Glutamatergic neuron (in vitro differentiated cells): ENCODE measurements around the gene FAM222A. TPM values are rescaled to one million over a fixed set of nuclear protein-coding genes. Genes with fewer than 3 reads are reported as not detected.

Experiments used
- DNase-seq: peaks from one replicate; pipeline ENCODE4 v3.0.0; 2022
- H3K27ac Mint-ChIP-seq: one replicate; pipeline ENCODE4 v1.8.0; 2020; ENCODE audit warnings: mild to moderate bottlenecking, mixed read lengths, inconsistent platforms; ENCODE audit not compliant: unreplicated experiment
- H3K27me3 Mint-ChIP-seq: one replicate; pipeline ENCODE4 v1.8.0; 2020; ENCODE audit warnings: mild to moderate bottlenecking, moderate library complexity, mixed read lengths, inconsistent platforms; ENCODE audit not compliant: unreplicated experiment
- H3K36me3 Mint-ChIP-seq: one replicate; pipeline ENCODE4 v1.8.0; 2020; ENCODE audit warnings: mild to moderate bottlenecking, mixed read lengths, inconsistent platforms; ENCODE audit not compliant: unreplicated experiment
- H3K4me1 Mint-ChIP-seq: one replicate; pipeline ENCODE4 v1.8.0; 2020; ENCODE audit warnings: mild to moderate bottlenecking, low read depth, mixed read lengths, inconsistent platforms; ENCODE audit not compliant: unreplicated experiment
- H3K4me3 Mint-ChIP-seq: one replicate; pipeline ENCODE4 v1.8.0; 2020; ENCODE audit warnings: mild to moderate bottlenecking, mixed read lengths, inconsistent platforms; ENCODE audit not compliant: unreplicated experiment
- H3K9me3 Mint-ChIP-seq: one replicate; pipeline ENCODE4 v1.8.0; 2020; ENCODE audit warnings: mild to moderate bottlenecking, moderate library complexity, mixed read lengths, inconsistent platforms; ENCODE audit not compliant: unreplicated experiment
- long read RNA-seq: library from polyadenylated mRNA; unstranded; transcript quantifications from one replicate; pipeline ENCODE4 v2.0.0, GENCODE V29; 2020; ENCODE audit not compliant: unreplicated experiment
- total RNA-seq: library from RNA; stranded (reverse); fragmentation: NEBNext Ultra II Directional; extraction: Animal tissue kit (Norgen Biotek cat#: 25700); gene quantifications from one replicate; pipeline ENCODE4 v1.2.1, GENCODE V29; 2021; ENCODE audit not compliant: unreplicated experiment
- TF ChIP-seq, protein P1 (sequence below): fragments of 200-600 bp; sonication (generic); IDR thresholded peaks from one replicate; pipeline ENCODE4 v1.5.0; 2021; ENCODE audit not compliant: partially characterized antibody, unreplicated experiment

The FAM222A gene
- total RNA-seq: 18.1 TPM
- long read RNA-seq, partial matches to known transcripts: 0 of 2 reads
- long read RNA-seq, other reads (novel, unspliced or antisense): 1 of 2 reads

GRCh38 chr12:109713187-109714070 is at the start of gene FAM222A:
TSS of gene FAM222A (plus strand) at chr12:109713825. CDS start at chr12:109744147, 30,322 bp downstream.
- Mint-ChIP-seq H3K27ac (peak within 1 kb of the TSS; percentile 5), H3K4me3 (peak within 1 kb of the TSS; percentile 81), H3K36me3 (no peaks in the 10 kb centered on the region), H3K4me1 (peaks cover 15% of the 10 kb centered on the region), H3K9me3 (peaks cover 5% of the 10 kb centered on the region), H3K27me3 (peaks cover 9% of the 10 kb centered on the region)
- DNase-seq: peak; percentile 99
- TF ChIP-seq, protein P1, sequence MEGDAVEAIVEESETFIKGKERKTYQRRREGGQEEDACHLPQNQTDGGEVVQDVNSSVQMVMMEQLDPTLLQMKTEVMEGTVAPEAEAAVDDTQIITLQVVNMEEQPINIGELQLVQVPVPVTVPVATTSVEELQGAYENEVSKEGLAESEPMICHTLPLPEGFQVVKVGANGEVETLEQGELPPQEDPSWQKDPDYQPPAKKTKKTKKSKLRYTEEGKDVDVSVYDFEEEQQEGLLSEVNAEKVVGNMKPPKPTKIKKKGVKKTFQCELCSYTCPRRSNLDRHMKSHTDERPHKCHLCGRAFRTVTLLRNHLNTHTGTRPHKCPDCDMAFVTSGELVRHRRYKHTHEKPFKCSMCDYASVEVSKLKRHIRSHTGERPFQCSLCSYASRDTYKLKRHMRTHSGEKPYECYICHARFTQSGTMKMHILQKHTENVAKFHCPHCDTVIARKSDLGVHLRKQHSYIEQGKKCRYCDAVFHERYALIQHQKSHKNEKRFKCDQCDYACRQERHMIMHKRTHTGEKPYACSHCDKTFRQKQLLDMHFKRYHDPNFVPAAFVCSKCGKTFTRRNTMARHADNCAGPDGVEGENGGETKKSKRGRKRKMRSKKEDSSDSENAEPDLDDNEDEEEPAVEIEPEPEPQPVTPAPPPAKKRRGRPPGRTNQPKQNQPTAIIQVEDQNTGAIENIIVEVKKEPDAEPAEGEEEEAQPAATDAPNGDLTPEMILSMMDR: peak; percentile 19

- H3K27ac Mint-ChIP-seq: no peak overlapping the region
- DNase-seq: no peak
- TF ChIP-seq, protein P1: no peak
- H3K4me3 Mint-ChIP-seq: no peak overlapping the region
- H3K4me1 Mint-ChIP-seq: no peaks in the 10 kb centered on the region
- H3K36me3 Mint-ChIP-seq: no peaks in the 10 kb centered on the region
- peaks cover 2% of the 10 kb centered on the region for H3K9me3 Mint-ChIP-seq
- H3K27me3 Mint-ChIP-seq: peaks cover 2% of the 10 kb centered on the region
Observed at GRCh38 chr12:109664402-109664801, 49.2 kb upstream of the FAM222A start.

- no peak for DNase-seq
- Mint-ChIP-seq H3K36me3 (no peaks in the 10 kb centered on the region), H3K27ac (no peak overlapping the region), H3K27me3 (no peaks in the 10 kb centered on the region), H3K4me3 (no peak overlapping the region), H3K4me1 (no peaks in the 10 kb centered on the region), H3K9me3 (peaks cover 2% of the 10 kb centered on the region)
- TF ChIP-seq, protein P1: no peak
Observed at GRCh38 chr12:109666068-109666467, 47.6 kb upstream of the FAM222A start.

- TF ChIP-seq, protein P1: no peak
- peaks cover 3% of the 10 kb centered on the region for H3K9me3 Mint-ChIP-seq
- H3K4me3 Mint-ChIP-seq: no peak overlapping the region
- H3K36me3 Mint-ChIP-seq: no peaks in the 10 kb centered on the region
- no peaks in the 10 kb centered on the region for H3K4me1 Mint-ChIP-seq
- no peak for DNase-seq
- H3K27ac Mint-ChIP-seq: no peak overlapping the region
- H3K27me3 Mint-ChIP-seq: peaks cover 2% of the 10 kb centered on the region
Observed at GRCh38 chr12:109670731-109671130, 42.9 kb upstream of the FAM222A start.

GRCh38 chr12:109671502-109671901 is 42.1 kb upstream of the FAM222A start:
- no peak for DNase-seq
- H3K4me1 Mint-ChIP-seq: peaks cover 1% of the 10 kb centered on the region
- peaks cover 2% of the 10 kb centered on the region for H3K9me3 Mint-ChIP-seq
- no peaks in the 10 kb centered on the region for H3K36me3 Mint-ChIP-seq
- H3K27ac Mint-ChIP-seq: no peak overlapping the region
- H3K27me3 Mint-ChIP-seq: peaks cover 3% of the 10 kb centered on the region
- TF ChIP-seq, protein P1: no peak
- H3K4me3 Mint-ChIP-seq: no peak overlapping the region
